HepG2 (cell line): ENCODE results near the gene GLB1L3. TPM values are rescaled to one million over a fixed set of nuclear protein-coding genes. Genes with fewer than 3 reads are reported as not detected.

Source experiments
- ARID2 ChIP-seq: sonication (generic); formaldehyde crosslinking; IDR thresholded peaks from 2 replicates; pipeline ENCODE4 v1.8.1; 2022; ENCODE audit warnings: mild to moderate bottlenecking, missing genetic modification reagents, borderline replicate concordance
- ATF1 ChIP-seq: IDR thresholded peaks from 2 replicates; pipeline ENCODE4 v1.6.1; 2016; ENCODE audit warnings: mild to moderate bottlenecking, control low read depth
- BORCS8-MEF2B ChIP-seq: sonication (generic); formaldehyde crosslinking; IDR thresholded peaks from 2 replicates; pipeline ENCODE4 v1.8.0; 2022; ENCODE audit warnings: mild to moderate bottlenecking, missing genetic modification reagents
- DDIT3 ChIP-seq: sonication (generic); formaldehyde crosslinking; IDR thresholded peaks from 2 replicates; pipeline ENCODE4 v1.4.0; 2020; ENCODE audit warnings: mild to moderate bottlenecking, missing genetic modification reagents
- DR1 ChIP-seq: sonication (generic); formaldehyde crosslinking; IDR thresholded peaks from 2 replicates; pipeline ENCODE4 v1.8.0; 2021; ENCODE audit warnings: mild to moderate bottlenecking, missing genetic modification reagents, inconsistent platforms
- ELF1 ChIP-seq: sonication (generic); formaldehyde crosslinking; IDR thresholded peaks from 2 replicates; pipeline ENCODE4 v1.4.0; 2020; ENCODE audit warnings: missing genetic modification reagents
- FOXK1 ChIP-seq: sonication (generic); formaldehyde crosslinking; IDR thresholded peaks from 2 replicates; pipeline ENCODE4 v1.4.0; 2020; ENCODE audit warnings: low read depth, missing genetic modification reagents, borderline replicate concordance
- FOXP1 ChIP-seq, 2 experiments: fragments of 450-650 bp in 1 of 2; IDR thresholded peaks; 2 replicates each; pipeline ENCODE4 v1.6.1; 2017 to 2018; ENCODE audit warnings: antibody characterized with exemption in 1 of 2
- KDM5B ChIP-seq: sonication (generic); formaldehyde crosslinking; IDR thresholded peaks from 2 replicates; pipeline ENCODE4 v1.4.0; 2020; ENCODE audit warnings: missing genetic modification reagents, mild to moderate bottlenecking, borderline replicate concordance
- MATR3 ChIP-seq: sonication (generic); formaldehyde crosslinking; IDR thresholded peaks from 2 replicates; pipeline ENCODE4 v1.4.0; 2020; ENCODE audit warnings: missing genetic modification reagents
- MED8 ChIP-seq: sonication (generic); formaldehyde crosslinking; IDR thresholded peaks from 2 replicates; pipeline ENCODE4 v1.8.1; 2023; ENCODE audit warnings: mild to moderate bottlenecking, missing genetic modification reagents; ENCODE audit not compliant: insufficient replicate concordance
- NCOA1 ChIP-seq: sonication (generic); formaldehyde crosslinking; IDR thresholded peaks from 2 replicates; pipeline ENCODE4 v1.9.0; 2021; ENCODE audit warnings: missing genetic modification reagents
- NPAS2 ChIP-seq: sonication (generic); formaldehyde crosslinking; IDR thresholded peaks from 2 replicates; pipeline ENCODE4 v1.8.0; 2022; ENCODE audit warnings: mild to moderate bottlenecking, missing genetic modification reagents, borderline replicate concordance
- NR2F2 ChIP-seq: IDR thresholded peaks from 2 replicates; pipeline ENCODE4 v1.6.1; 2012; ENCODE audit warnings: low read depth, inconsistent platforms, borderline replicate concordance
- NR3C1 ChIP-seq: sonication (generic); formaldehyde crosslinking; IDR thresholded peaks from 2 replicates; pipeline ENCODE4 v1.4.0; 2020; ENCODE audit warnings: missing genetic modification reagents
- ONECUT2 ChIP-seq: sonication (generic); formaldehyde crosslinking; IDR thresholded peaks from 2 replicates; pipeline ENCODE4 v1.4.0; 2020; ENCODE audit warnings: missing genetic modification reagents
- SIN3A ChIP-seq: IDR thresholded peaks from 2 replicates; pipeline ENCODE4 v1.6.1; 2011; ENCODE audit warnings: low read depth, mild to moderate bottlenecking, control low read depth, low read length, borderline replicate concordance
- SMARCE1 ChIP-seq: fragments of 450-650 bp; IDR thresholded peaks from 2 replicates; pipeline ENCODE4 v1.6.1; 2017; ENCODE audit warnings: borderline replicate concordance
- SP5 ChIP-seq: IDR thresholded peaks from 2 replicates; pipeline ENCODE4 v1.6.1; 2016; ENCODE audit warnings: low read depth, borderline replicate concordance
- TFDP2 ChIP-seq: sonication (generic); formaldehyde crosslinking; IDR thresholded peaks from 2 replicates; pipeline ENCODE4 v1.4.0; 2020; ENCODE audit warnings: missing genetic modification reagents
- ZBTB20 ChIP-seq: sonication (generic); formaldehyde crosslinking; IDR thresholded peaks from 2 replicates; pipeline ENCODE4 v1.8.1; 2023; ENCODE audit warnings: missing genetic modification reagents, low read depth, mild to moderate bottlenecking, borderline replicate concordance
- ZNF225 ChIP-seq: sonication (generic); formaldehyde crosslinking; IDR thresholded peaks from 2 replicates; pipeline ENCODE4 v1.4.0; 2020; ENCODE audit warnings: mild to moderate bottlenecking, missing genetic modification reagents
- ZNF234 ChIP-seq: sonication (generic); formaldehyde crosslinking; conservative IDR thresholded peaks from 2 replicates; pipeline ENCODE4 v1.5.1; 2020; ENCODE audit warnings: mild to moderate bottlenecking, missing genetic modification reagents
- ZNF292 ChIP-seq: sonication (generic); formaldehyde crosslinking; IDR thresholded peaks from 2 replicates; pipeline ENCODE4 v1.8.1; 2022; ENCODE audit warnings: mild to moderate bottlenecking, low read depth, missing genetic modification reagents, borderline replicate concordance
- ZNF432 ChIP-seq: sonication (generic); formaldehyde crosslinking; IDR thresholded peaks from 2 replicates; pipeline ENCODE4 v1.5.0; 2020; ENCODE audit warnings: missing genetic modification reagents, mild to moderate bottlenecking, borderline replicate concordance
- ZNF503 ChIP-seq: sonication (generic); formaldehyde crosslinking; IDR thresholded peaks from 2 replicates; pipeline ENCODE4 v1.4.0; 2020; ENCODE audit warnings: missing genetic modification reagents
- ZNF713 ChIP-seq: sonication (generic); formaldehyde crosslinking; IDR thresholded peaks from 2 replicates; pipeline ENCODE4 v1.4.0; 2020; ENCODE audit warnings: mild to moderate bottlenecking, missing genetic modification reagents
- ZSCAN12 ChIP-seq: sonication (generic); formaldehyde crosslinking; IDR thresholded peaks from 2 replicates; pipeline ENCODE4 v1.9.0; 2021; ENCODE audit warnings: mild to moderate bottlenecking, missing genetic modification reagents
- polyA plus RNA-seq, 8 experiments: library from polyadenylated mRNA; depleted of rRNA in 3 of 8; stranded (reverse) in 7 of 8; unstranded in 1 of 8; fragments of >200 nt; fragmentation: Illumina TruSeq in 4 of 8; extraction: Trizol in 4 of 8; gene quantifications; 2 replicates each; pipeline versions ENCODE4 v1.2.1 to v1.2.3, GENCODE V29; 2011 to 2016; ENCODE audit warnings: low read depth in 4 of 8, missing spikeins in 1 of 8, mixed read lengths in 1 of 8; ENCODE audit not compliant: insufficient read depth in 1 of 8
- total RNA-seq, 5 experiments: library from RNA; depleted of rRNA; stranded (reverse); fragments of >200 nt; fragmentation: Illumina TruSeq; extraction: Trizol; gene quantifications; 2 replicates each; pipeline ENCODE4 v1.2.3, GENCODE V29; 2016; ENCODE audit warnings: low read depth in 1 of 5

The GLB1L3 gene
- total and polyA plus RNA-seq, 2 of the 13 experiments (the other 11 are each of a cell fraction or from before 2014, with no cell fraction given) = not detected

GRCh38 chr11:134252346-134253187 lies 23.6 kb upstream of the GLB1L3 start (continued):
- no peak for TF ChIP-seq ZSCAN12
- no peak for TF ChIP-seq ZNF292 (CRISPR knock-in tag)
- no peak for TF ChIP-seq ZNF432 (CRISPR knock-in tag)
- TF ChIP-seq ZNF225 (CRISPR knock-in tag) = no peak
- 0 out of 2 replicates have a peak, but pooled peaks have one; percentile 4 for TF ChIP-seq ARID2 (CRISPR knock-in tag)
- TF ChIP-seq ZNF503 = no peak
- no peak for TF ChIP-seq FOXP1 (IDR thresholded peaks at IDR 0.05)
- no peak for TF ChIP-seq FOXP1 (CRISPR knock-in tag; IDR thresholded peaks at IDR 0.05)
- TF ChIP-seq SP5 (CRISPR knock-in tag) = no peak
- no peak for TF ChIP-seq NR3C1 (CRISPR knock-in tag)
- no peak for TF ChIP-seq NR2F2
- TF ChIP-seq ELF1 (CRISPR knock-in tag) = no peak
- TF ChIP-seq DDIT3 (CRISPR knock-in tag) = no peak
- TF ChIP-seq MATR3 (CRISPR knock-in tag) = no peak
- TF ChIP-seq DR1 (CRISPR knock-in tag) = no peak
- TF ChIP-seq SIN3A = peak; percentile 16; the same call in 1 of the 2 replicates
- no peak for TF ChIP-seq FOXK1
- 0 out of 2 replicates have a peak, but pooled peaks have one; percentile 30 for TF ChIP-seq ZNF234
- no peak for TF ChIP-seq MED8 (CRISPR knock-in tag)
- no peak for TF ChIP-seq ZBTB20 (CRISPR knock-in tag)
- TF ChIP-seq KDM5B (CRISPR knock-in tag) = no peak
- TF ChIP-seq ONECUT2 (CRISPR knock-in tag) = no peak
- TF ChIP-seq ZNF713 (CRISPR knock-in tag) = no peak
- no peak for TF ChIP-seq ATF1 (CRISPR knock-in tag)
- no peak for TF ChIP-seq TFDP2 (CRISPR knock-in tag)
- TF ChIP-seq BORCS8-MEF2B (CRISPR knock-in tag) = no peak
- no peak for TF ChIP-seq NCOA1
- no peak for TF ChIP-seq NPAS2 (CRISPR knock-in tag)
- no peak for TF ChIP-seq SMARCE1
